HG03354 (cell line): Measurements from ENCODE around the gene FIBIN.
"Not testable (repeated sequence)": the region's sequence is repeated elsewhere in the genome, so short reads cannot be mapped to it uniquely, and the experiment has no call there.

Experiments
- ATAC-seq: cut with Tn5 transposase; IDR thresholded peaks from one replicate; pipeline ENCODE4 v1.9.1; 2021; ENCODE audit warnings: mild to moderate bottlenecking; ENCODE audit not compliant: unreplicated experiment, poor library complexity, severe bottlenecking

The FIBIN gene

DNA sequence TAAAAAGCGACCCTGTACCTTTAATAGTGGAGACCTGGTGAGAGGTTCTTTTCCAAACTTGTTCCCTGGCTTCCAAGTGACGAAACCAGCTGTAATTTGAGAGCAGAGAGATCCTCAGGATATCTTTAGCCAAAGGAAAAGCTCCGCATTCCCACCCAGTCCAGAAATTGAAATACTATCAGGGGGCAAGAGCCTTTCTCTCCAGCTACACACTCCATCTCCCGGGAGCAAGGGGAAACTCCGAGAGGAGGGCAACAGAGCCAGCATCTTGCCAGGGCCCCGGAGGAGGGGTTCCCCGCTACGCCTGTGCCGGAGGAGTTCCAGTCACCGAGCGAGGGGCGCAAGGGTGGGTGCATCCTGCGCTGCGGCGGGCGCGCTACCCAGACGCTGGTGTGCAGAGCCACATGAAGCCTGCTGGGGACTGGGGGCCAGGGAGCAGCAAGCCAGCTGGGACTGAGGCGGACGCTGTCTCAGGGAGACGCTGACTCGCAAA is at the start of gene FIBIN:
Gene FIBIN, plus strand, starts transcription at position 148 of the 493 bp plus-strand sequence. CDS start 415 bp downstream, outside the sequence.
- ATAC-seq = no peak

DNA sequence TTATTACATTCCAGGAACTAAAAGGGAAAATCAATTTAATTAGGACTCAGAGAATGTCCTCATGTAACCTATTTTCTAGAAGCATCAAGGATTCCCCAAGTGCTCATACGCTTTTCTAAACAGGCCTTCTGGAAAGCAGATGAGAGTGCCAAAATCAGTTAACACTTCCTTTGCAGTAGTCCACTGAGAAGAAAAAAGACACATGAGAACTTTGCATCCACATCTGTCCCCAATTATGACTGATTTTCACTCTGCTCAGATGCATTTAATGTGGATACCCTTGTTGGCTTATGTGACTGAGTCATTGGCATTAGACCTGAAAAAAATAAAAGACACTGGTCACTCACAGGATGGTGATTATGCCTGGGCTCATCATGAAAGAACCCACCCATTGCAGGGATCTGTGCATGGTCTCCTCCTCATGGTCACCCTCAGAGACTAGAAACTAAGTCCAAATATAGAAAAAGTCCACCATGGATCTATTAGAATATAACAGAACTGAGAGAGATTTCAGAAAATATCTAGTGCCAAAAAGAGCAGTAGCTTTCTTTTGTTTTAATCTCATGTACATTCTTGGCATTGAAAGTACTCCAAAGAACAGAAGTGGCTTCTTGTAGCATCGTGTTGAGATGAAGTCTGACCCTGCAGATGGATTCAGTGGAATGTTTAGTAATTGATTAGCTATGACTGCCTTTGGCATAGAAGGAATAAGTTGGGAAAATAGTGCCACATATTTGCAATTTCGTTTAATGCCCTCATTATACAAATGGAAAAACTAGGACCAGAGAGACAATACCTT is 48.8 kb upstream of the FIBIN start:
- no peak for ATAC-seq

DNA sequence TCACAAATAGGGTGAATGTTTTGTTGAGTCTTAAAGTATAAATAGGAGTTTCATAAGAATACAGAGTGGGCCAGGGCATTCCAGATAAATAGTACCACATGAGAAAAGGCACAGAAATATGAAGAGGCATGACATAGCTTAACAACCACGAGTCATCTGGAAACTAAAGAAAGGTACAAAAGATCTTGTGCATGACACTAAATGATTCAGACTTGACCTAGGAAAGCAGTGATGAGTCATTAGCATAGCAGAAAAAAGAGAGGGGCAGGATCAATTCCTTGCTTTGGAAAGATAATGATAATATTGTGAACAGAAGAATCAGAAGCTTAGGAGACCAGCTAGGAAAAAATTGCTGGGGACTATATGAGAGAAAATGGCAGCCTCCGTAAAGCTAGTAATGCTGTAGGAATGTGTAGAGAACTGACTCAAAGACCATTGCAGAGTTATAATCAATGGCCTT is 47.6 kb upstream of the FIBIN start:
- no peak for ATAC-seq

DNA sequence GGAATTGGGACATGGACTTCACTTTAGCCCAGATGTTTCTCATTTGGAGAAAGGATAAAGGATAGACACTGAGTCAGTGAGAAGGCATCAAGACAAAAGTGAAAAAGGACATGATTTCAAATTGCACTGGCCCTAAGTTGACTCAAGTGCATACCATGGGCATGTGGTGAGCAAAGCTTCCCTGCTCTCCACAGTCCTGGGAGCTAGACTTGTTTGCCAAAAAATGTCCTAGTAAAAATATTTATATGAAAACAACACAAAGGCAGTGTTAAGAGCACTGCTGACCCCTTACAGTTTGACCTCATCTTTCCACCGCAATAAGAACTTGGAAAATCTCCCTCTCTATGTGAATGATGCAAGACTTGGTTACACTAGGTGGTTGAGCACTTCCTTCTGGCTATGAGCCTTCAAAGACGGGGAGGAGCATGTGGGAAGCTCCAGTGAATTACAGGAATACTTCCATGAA is 46.5 kb upstream of the FIBIN start:
- no peak for ATAC-seq

DNA sequence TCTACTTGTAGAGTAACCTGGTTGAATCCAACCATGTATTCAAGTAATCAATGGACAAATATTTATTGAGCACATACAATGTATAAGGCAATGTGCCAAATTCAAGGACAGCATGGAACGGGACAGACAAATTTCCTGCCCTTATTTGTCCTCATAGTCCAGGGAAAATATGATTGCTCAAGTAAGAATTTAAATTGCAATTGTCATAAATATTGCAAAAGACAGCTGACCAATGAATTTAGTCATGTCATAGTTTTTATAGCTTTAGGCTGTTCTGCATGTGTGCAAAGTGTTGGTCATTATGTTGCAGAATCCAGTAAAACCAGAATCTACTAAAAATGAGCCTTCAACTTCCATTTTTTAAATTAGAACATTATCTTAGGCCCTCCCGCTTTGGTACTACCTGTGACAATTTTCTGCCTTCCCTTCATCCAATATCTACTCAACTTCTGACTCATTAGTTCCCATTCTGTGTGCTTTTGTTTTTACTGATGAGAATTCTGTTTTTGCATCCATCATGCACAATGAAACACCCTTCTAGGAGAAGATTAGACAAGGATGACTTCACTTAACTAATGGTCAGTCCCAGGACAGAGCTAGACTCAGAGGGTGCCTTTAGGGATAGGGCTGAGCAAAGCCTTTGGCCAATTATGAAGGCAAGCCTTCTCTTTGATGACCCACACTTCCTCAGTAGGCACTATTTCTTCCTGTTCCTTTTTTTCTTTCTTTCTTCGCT is 45.8 kb upstream of the FIBIN start:
- ATAC-seq = no peak

DNA sequence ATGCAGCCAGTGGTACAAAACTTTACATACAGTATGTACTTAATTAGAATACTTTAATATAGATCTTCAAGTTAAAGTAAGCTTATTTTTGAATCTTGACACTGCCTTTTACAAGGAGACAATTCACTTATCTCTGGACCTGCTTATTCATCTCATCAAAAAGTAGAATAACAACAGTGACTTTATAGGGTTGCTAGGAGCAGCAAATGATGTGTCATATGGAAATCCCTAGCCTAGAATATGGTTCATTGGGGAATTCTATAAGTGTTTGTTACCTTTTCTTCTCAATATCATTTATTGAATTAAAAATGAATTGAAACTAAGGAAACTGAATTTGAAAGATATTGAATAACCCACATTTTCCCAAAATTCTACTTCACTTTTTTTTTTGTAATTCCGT is 45.0 kb upstream of the FIBIN start:
- no peak for ATAC-seq

DNA sequence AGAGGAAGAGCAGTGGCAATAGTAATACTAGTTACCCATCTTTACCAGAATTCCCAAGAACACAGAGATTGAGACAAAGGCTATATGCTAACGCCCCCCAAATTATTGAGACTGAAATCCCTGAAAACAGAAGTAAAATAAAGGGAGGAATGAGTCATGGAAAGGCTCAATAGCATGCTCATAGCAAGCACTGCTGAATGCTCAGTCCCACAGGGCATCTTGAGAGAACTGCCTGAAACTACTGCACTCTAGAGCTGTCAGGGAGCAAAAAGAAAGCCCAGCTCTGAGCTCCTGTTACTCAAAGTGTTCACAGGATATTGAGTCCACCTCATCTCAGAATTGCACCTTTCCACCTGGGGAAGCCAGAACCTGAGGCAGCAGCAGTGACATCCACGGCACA is 44.1 kb upstream of the FIBIN start:
- ATAC-seq = no peak

DNA sequence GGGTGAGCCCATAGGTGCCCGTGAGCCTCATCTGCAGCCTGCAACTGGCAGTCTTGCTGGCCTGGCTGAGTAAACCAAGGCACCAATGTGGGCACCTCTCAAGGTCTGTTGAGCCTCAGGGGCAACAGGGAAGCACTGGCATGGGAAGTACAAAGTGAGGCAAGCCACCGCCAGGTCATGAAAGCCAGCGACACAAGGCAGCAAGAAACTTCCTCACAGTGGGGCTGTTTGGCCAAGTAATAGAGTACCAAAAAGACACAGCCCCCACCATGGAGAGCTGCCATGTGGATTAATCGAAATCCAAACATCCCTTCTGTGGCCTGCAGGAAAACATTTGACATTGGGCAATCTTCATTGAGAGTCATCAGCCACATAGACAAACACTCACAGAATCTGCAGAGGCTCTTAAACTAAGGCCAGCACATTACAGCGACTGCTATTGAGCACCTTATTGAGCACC is 43.6 kb upstream of the FIBIN start:
- ATAC-seq = no peak

DNA sequence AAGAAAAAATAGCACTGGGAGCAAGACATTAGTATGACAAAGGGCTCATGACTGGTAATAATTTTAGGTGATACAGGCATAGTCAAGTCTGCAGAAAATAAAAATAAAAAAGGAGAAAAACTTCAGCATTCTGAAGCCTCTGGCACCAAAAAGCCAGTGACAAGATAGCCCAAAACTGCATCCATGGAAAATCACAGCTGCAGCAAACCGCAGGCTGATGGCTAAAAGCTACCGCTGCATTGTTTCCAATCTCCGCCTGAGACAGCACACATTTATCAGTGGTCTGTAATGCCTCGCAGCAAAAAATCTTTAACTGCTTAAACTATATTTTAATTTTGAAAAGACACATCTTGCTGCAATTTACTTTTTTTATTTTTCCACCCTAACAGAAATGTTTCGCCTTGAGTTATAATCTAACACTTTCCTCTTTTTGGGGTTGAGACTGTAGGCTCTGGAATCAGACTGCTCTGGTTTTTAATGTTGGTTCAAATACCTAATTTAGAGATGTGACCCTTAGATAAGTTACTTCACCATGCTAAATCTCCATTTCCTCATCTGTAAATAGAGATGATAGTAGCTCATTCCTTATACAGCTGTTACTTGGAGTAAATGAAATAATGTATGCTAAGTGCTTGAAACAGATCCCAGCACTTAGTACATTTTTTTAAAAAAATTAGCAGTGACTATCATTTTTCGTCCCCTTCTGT is 42.0 kb upstream of the FIBIN start:
- no peak for ATAC-seq

DNA sequence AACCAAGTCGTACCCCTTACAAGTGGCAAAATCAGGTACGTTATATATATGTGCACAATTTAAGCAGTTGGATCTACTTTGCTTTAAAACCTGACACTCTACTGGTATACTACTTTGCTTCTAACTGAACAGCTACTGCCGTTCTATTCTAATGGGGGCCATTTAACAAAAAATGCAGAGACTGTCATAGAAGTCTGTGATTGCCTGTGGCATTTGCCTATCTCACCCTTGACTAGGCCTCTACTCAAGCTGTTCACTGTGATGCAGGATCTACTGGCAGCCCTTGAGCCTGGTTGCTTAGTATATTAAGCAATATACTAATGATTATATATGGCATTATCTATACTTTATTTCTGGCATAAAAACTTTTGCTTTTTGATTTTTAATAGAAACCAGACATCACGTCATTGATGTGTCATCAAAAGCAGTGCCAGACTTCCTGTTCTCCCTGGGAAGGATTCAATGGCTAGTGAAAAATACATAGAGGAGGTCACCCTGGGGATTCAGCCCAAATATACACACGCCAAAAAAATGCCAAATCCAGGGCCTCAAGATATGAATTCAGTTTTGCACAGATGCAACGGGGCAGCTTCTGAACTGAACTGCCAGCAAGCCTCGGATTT is 40.0 kb upstream of the FIBIN start:
- no peak for ATAC-seq

DNA sequence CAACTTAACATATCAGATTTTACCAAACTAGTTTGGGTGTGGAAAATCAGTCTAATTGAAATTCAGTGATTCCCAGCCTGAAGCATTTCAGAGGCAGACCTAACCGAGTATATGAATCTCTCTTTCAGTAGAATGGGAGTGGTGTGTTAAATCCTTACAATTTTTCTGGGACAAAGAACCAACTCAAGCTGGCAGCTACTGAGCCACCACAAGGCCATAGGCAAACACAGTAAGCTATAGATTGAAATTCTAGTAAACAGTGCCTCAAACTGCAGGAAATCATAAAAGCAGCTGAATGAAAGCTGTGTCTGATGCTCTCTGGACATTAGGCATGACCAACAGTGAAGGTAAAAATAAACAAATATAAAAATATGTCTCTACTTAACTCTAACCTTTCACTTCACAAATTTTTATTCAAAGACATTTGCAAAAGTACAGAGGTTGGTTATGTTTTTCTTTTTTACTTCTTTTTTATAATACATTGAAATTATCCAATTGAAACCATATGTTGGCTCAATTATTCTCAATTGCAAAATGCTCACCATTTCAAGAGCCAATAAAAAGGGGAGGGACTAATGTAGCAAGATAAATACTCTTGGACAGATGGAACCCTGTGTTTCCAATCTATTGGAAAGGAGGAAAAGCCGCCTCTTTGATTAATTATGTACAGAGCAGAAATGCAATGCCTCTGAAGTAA is 35.8 kb upstream of the FIBIN start:
- no peak for ATAC-seq

DNA sequence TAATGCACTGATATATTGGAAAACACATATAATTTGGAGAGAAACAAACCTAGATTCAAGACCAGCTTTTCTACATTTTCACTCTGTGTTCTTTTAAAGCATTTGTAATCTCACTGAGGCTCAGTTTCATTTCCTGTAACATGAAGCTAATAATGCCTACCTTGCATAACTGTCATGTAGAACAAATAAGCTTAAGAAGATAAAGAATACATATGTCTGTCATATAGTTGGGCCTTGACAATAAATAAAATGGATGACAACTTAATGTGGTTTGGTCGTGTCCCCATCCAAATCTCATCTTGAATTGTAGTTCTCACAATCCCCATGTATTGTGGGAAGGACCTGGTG is 35.2 kb upstream of the FIBIN start:
- ATAC-seq = no peak

DNA sequence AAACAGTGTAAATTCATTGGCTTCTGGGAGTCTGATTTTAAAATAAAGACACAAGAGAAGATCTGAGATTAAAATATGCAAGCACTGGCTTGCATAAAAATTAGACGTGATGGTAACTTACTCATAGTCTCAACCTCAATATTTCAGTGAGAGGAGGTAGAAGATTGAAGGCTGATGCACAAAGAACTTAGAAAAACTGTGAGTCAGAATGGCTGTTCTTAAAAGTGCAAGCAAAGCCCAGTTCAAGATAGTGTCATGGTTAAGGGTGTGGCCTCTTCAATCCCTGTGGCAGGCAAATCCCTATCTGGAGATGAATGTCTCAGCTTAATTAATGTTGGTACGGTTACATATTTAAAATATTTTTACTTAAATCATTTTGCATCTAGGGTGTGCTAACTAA is 33.6 kb upstream of the FIBIN start:
- no peak for ATAC-seq

DNA sequence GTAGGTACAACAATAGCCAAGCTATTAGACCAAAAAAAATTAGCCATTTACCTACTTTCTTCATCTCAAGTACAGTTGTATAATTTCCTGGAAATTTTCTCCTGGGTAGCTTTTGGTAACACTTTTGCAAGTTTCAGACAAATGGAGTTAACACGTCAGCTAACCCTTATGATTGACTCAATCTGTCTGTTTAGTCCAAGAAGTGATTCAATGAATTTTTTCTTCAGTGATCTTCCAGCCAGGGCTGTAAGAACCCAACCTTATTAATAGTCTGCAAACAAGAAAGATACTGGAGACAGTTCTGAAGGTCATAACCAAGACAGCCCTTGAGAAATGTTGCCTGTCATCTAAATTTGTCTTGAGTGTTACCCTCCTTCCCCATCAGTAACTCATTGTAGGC is 30.1 kb upstream of the FIBIN start:
- ATAC-seq = no peak

DNA sequence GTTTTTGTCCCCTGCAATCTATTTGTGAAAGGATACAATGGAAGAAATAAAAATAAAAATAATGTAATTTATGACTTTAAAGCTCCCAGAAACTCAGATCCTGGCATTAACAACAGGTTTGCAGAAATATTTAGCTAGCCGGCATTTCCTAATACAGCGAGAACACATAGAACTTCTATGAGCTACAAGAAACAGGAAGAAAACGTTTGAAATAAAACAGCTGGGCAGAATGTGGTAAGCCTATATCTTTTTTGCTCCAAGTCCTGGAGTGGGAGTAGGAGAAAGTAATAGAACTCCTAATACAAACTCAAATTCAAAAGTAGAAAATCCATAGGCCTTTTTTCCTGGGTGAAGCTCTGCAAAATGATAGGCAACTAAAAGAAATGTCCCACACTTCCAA is 29.6 kb upstream of the FIBIN start:
- ATAC-seq = no peak

DNA sequence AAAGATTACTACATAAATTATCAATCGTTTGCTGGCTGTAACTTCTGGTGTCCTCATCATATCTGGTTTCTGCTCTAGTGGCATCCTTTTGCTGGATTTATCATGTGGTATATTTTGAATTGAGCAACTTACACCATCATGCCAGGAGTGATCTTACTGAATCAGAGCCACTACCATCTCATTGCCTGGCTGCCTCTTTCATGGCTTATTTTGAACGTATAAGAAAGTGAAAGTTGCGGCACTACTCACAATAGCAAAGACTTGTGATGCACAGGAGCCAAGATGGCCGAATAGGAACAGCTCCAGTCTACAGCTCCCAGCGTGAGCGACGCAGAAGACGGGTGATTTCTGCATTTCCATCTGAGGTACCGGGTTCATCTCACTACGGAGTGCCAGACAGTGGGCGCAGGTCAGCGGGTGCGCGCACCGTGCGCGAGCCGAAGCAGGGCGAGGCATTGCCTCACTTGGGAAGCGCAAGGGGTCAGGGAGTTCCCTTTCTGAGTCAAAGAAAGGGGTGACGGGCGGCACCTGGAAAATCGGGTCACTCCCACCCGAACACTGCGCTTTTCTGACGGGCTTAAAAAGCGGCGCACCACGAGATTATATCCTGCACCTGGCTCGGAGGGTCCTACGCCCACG is 28.9 kb upstream of the FIBIN start:
- not testable (repeated sequence) for ATAC-seq

DNA sequence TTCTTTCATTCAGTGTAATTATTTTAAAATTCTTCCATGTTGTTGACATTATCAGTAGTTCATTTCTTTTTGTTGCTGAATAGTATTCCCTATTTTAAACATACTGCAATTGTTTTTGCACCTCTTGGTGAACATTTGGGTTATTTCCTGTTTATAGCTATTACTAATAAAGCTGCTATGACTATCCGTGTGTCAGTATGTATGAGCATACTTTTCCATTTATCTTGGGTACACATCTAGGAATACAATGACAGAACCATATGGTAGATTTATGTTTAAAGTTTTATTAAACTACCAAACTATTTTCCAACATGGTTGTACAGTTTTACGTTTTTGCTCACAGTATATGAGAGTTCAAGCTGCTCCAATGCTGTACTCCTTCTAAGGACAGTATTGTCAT is 22.0 kb upstream of the FIBIN start:
- ATAC-seq = no peak

DNA sequence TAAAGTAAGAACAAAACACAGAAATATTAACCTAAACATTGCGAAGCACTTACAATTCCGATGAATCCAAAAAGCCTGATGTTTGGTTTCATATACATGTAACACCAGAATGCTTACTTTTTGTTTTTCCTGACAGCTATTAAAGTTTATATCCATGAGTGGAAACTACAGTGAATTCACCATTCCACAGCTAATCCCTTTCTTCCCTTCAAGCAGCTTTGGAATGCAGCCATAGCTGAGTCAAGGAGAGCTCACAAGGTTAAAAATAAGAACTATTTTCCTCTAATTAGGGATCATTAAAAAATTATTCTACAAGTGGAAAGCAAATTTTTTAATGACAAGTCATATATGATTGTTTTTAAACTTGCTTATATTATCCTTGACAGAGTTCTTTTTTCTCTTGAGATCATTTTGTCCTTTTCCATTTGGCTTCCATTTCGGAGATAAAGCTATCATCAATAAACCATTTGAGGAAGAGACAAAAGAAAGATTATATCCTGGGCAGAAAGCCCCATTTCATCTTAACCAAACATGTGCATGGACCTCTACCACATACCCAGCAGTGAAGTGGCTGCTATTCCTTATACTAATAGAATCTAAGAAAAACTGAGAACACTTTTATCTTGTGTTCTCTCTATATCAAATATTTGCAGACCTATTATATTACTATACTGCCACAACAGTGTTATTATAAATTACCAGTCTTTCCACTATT is 19.7 kb upstream of the FIBIN start:
- ATAC-seq = no peak
